ENCODE measurements around the gene RCBTB2.
"Not testable (repeated sequence)": the region's sequence is repeated elsewhere in the genome, so short reads cannot be mapped to it uniquely, and the experiment has no call there.

RCBTB2 gene

DNA sequence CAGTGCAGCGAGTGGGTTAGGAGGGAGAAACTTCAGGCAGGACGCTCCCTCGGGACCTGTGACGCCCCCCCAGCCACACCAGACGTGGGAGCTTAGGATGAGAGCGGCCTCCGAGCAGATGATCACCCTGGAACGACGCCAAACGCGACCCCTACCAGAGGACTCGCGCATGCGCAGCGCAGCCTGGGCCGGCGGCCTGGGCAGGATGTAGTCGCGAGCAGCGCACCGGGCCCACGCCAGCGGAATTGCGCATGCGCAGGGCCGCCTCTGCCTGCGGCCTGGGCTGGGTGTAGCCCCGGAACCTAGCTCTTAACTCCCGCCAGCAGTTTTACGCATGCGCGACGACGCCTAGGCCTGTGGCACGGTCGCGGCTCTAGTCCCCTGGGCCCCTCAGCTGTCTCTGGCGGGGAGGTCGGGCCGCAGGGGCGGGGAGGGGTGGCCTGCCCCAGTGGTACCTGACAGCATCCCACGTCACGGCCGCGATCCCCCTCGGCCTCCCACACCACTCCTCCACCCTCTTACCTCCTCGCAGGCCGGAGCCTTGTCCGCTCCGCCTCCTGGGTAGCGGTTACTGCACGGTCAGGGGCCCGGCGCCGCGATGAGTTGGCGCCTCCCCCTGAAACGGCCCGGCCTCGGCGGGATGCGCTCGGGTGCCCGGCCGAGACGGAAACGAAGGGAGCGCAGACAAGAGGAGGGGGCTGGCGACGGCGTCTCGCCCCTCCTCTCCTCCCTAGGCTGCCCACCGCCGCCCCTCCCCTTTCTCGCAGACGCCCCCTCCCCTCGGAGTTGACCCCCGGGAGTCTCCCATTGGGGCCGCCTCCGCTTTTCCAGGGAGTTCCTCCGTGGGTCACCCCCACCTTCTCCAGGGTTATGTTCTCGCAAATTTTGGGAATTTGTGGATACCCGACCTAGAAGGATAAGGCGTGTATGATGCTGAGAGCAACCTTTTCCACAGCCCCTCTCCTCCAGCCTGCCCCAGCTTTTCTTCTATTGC lies at the start of gene RCBTB2:
RCBTB2 (minus strand) TSS at position 575 of the 994 bp plus-strand sequence. CDS start 11,141 bp downstream, outside the sequence.
- peak; percentile 95 to 98 (median 97) for DNase-seq

DNA sequence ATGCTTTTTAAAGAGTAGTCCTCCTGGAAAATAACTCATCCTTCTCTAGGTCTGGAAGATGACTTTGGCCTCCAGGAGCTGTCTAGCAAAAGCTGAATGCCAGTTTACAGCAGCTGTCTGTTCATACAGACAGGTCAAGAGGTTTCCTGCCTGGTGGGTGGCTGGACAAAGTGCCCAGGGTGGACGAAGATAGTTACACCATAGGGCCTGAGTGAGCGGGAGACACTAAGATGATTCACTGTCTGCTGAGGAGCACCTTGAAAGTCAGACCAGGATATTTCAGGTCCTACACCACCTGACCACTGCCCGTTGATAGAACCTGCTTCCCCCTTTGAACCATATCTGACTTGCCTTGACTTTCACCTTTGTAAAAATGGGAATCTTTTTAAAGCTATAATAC lies 49.2 kb upstream of the RCBTB2 start:
- DNase-seq = no peak

DNA sequence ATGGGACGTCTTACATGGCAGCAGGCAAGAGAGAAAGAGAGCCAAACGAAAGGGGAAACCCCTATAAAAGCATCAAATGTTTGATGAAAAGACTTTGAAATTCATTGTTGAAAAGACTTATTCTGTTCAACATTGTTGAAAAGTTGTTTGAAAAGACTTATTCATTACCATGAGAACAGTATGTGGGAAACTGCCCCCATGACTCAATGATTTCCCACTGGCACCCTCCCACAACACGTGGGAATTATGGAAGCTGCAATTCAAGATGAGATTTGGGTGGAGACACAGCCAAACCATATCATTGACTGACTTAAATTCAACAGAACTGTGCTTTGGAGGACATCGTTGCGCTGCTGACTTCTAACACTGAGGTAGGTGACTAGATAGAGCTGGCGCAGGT lies 48.0 kb upstream of the RCBTB2 start:
- no peak for DNase-seq

DNA sequence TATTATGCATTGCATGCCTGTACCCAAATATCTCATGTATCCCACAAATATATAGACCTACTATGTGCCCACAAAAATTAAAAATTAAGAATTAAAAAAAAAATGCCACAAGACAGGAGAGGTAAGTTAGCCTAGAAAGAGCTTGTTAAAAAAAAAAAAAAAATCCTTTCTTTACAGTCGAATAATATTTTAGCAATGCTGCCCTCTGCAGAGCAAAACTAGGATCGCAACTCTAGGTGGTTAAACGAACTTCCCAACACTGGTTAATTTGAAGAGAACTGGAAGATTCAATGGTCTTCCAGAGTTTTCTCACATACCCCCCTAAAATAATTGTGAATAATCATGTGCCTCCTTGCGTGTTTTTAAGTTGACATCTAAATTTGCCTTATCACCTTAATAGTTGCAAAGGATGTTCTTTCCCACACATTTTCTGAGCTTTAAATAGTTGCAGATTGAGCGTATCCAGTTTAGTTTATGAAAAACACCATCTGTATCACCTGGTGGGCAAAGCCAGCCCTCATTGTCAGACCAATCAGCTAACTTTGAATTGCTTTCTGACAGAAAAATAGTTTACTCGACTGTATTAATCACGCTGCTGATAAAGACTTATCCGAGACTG lies 47.4 kb upstream of the RCBTB2 start:
- peak; percentile 9 to 66 (median 52) for DNase-seq

DNA sequence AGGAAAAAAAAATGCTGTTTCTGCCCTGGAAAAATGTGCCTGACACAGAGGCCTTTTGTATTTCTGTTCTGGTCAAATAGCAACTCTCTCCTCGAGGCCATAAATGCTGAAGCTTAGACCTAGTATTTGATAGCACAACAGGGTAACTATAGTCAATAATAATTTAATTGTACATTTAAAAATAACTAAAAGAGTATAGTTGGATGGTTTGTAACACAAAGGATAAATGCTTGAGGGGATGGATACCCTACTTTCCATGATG lies 47.0 kb upstream of the RCBTB2 start:
- DNase-seq = not testable (repeated sequence)

DNA sequence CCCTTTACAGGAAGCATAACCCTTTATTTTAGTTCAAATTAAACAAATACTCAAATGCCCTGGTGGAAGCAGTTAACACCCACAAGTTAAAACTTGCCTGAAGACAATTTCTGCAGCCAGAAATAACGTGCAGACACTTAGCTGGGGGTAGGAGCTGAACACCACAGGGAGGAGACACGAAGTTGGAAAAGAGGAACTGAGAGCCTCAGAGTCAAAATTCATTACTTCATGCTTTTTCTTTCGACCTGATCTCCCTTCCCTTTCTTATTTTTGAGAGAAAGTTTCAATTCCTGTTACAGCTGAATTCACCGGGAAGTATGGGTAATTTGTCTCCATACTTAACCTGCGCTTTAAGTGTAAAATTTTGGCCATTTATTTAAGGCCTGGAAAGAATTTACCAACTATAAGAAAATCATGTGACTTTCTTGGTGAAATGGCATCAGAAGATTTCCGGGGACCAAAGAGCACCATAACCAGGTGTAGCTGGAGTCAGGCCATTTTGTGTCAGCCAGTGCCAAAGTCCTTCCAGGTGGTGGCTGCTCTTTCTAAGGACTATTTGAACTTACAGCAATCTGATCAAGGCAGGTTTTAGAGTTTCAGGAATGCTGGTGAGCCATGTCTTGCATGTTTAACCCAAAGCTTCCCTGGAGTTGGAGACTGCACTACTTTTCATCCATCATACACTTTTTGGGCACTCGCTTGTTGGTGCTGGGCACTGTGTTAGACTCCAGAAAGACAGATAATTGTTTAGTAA lies 46.5 kb upstream of the RCBTB2 start:
- no peak for DNase-seq

DNA sequence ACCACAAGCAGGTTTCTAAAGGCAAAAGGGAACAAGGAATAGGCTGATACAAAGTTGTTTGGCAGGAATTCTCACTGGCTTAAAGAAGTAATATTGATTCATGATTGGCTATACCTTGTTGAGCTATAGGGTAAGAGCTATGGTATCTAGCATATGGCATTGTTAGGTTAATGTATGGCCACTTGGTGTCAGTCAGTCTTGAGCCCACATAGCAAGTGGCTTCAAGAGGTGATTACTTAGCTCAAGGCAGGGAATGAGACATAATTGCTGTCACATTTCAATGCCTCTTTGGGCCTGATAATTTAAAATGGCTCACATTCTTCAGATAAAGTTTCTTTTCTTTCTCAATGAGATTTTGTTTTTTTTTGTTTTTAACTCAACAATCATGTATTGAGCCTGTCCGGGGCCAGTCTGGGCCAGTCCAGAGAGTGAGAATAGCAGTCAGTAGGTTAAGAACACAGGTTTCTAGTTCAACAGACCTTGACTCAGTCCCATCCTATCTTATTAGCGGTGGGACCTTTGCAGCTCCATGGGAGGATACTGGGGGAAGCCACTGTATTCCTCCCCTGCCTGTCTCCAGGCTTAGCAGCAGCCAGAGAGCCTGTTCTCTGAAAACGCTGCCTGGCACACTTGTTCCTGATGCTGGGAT lies 45.8 kb upstream of the RCBTB2 start:
- no peak for DNase-seq

DNA sequence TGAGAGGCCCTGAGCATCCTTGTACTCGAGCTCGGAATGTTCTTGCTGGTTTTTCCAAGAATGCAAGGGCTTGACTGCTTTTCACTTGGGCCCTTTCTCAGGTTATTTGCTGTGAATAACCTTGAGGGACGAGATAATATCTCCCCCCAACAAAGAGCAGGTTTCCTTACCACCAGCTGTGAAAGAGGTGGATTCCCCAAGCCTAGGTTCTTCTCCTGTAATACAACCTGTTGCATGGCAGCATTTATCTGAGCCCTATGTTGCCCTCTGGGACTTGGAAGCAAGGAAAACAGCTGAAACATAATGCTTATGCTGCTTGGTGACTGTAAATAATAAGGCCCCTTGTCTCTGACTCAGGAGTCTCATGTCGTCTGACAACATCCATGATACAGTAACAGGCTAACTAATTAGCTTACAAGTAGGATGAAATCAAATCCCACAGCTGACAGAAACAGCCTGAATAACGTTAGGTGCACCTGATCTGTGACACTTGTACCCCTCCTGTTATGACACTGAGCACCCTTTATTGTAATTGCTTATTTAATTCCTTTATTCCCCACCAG lies 43.6 kb upstream of the RCBTB2 start:
- no peak for DNase-seq

DNA sequence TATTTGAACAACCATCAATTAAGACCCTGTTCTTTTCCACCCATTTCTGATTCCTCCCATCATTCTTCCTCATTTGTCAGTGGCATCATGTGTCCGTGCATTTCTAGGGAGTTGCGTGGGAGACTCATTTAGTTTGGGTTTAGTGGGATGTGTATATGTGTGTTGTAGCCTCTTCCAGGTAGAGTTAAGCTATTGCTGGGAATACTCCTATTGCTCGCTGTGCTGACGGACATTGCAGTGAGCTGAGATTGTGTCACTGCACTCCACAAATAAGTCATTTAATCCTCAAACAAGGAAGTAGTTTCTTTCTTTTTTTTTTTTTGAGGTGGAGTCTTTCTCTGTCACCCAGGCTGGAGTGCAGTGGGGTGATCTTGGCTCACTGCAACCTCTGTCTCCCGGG lies 42.2 kb upstream of the RCBTB2 start:
- DNase-seq = no peak

DNA sequence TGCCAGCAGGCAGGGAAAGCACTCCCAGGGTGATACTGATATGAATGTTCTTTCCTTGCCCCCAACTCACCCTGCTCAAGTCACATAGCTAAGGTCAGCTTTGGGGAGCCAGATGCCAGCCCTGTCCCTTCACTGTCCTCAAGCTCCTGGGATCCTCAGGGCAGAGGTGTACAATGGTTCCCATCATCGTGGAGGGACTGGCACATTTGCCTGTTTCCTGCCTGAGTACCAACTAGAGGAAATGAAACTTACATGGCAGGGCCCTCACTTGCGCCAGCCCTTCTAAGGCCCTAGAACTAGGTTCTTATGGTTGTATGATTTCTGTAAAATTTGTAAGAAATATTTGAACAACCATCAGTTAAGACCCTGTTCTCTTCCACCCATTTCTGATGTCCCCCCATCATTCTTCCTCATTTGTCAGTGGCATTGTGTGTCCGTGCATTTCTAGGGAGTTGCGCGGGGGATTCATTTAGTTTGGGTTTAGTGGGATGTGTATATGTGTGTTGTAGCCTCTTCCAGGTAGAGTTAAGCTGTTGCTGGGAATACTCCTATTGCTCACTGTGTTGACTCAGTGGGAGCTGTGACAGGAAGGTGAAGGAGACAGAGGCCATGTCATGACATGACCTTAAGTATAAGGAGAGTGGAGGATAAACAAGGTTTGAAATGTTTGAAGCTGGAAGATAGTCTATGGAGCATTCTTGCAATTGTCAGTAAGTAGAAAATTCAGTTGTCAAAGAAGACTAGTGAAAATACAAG lies 41.3 kb upstream of the RCBTB2 start:
- no peak for DNase-seq

DNA sequence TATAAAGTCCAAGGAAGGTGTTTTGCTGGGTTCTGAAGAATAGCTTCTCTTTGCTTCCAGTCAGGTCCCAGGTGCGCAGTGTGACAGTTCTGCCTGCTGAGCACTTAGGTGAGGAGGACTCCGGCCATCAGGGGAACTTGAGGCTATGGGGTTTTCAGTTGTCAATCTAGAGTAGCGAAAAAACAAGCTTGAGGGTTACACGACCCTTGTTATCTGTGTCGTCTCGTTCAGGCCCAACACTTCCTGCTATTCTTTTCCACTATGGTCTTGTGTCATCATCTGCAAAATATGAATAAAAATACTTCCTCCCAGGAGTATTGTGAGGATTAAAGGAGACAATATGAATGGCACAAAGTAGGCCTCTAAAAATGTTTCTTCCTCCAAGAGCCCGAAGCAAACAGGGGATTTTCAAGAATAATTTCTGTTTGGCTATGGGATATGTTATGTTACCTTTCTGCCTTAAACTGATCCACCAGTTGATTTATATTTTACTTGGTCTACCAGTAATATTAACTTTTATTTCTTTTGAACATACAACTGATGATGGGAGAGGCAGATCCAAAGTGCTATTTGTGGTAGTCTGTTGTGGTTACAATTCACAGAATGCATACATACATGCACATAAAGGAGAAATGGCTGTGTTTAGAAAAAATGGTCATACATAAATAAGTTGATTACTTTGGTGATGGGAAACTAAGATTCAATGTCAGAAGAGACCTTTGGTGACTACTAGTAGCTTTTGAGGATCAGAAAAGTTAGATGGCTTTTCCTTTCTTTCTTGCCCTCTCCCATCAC lies 40.5 kb upstream of the RCBTB2 start:
- no peak for DNase-seq

DNA sequence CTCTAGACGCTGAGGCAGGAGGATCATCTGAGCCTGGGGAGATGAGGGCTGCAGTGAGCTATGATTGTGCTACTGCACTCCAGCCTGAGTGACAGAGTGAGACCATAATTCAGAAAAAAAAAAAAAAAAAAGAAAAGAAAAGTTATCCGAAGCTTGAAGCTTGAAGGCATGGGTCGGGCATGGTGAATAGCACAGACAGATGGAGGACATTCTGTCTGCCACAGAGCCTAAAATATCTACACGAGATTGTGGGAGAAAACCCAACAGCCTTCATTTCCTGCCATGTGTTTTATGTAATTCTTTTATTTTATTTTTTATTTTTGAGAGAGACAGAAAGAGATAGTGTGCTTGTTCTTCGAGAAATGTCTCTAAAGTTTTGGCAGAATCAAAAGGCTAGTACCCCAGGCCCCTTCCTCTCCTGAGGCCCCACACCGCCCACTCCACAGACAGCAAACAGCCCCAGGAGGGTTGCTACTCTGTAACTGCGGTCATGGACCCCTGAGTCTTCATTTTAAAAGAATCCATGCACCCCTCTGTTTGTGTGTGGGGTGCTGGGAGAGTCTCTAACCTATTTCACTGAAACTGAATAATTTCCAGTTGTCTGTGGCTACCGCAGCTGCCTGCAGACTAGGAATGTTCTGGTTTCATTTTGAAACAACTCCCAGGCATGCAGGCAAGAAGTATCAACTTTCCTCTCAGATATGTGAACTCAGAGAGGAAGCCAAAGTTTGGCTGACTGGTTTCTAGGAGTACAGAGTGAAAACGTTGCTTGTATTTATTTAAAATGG lies 38.4 kb upstream of the RCBTB2 start:
- DNase-seq = no peak

DNA sequence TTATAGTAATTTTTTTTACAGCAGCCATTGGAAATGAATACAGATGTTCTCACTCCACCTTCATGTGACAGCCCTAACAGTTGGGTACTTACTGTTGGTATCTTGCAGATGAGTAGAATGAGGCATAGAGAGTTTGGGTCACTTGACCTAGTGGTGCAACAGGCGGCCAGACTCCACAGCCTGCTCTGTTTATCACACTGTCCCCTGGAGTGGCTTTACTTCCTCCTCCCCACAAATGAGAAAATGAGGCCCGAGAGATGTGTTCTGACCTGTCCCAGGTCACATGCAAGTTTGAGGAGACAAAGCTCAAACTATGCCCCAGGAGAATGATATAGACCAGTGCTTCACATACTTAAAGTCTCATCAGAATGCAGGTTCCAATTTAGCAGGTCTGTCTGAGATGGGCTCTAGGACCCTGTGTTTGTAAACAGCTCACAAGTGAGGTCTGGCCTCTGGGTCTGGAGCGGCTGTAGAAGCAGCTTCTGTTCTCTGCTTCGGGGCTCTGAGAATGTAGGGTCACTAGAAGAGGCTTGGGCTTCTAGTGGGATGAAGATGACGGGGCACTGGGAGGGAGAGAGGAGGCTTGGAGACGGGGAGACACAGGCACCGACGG lies 37.4 kb upstream of the RCBTB2 start:
- no peak for DNase-seq

DNA sequence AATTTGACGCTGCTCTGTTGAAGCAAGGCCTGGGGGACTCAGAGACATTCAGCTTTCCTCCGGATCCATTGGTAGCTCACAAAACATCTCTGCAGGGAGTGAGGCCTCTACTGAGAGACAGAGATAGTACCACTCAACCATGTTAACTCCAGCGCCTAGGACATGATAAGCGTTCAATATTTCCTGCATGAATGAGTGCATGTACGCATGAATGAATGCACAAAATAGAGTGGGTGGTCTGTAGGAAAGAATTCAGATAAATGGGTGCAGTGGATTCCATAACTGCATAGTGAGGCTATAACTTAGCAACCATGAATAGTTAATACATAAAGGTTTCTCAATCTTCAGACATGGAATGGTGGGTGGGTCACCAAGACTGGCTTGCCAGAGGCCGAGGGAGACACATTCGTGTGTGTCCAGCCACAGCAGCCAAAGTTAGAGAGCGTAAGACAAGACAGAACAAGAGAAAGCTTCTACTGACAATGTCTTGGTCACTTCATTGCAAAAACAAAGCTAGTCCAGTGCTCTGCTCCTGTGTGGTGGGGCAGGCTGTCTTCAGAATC lies 36.3 kb upstream of the RCBTB2 start:
- DNase-seq = no peak

DNA sequence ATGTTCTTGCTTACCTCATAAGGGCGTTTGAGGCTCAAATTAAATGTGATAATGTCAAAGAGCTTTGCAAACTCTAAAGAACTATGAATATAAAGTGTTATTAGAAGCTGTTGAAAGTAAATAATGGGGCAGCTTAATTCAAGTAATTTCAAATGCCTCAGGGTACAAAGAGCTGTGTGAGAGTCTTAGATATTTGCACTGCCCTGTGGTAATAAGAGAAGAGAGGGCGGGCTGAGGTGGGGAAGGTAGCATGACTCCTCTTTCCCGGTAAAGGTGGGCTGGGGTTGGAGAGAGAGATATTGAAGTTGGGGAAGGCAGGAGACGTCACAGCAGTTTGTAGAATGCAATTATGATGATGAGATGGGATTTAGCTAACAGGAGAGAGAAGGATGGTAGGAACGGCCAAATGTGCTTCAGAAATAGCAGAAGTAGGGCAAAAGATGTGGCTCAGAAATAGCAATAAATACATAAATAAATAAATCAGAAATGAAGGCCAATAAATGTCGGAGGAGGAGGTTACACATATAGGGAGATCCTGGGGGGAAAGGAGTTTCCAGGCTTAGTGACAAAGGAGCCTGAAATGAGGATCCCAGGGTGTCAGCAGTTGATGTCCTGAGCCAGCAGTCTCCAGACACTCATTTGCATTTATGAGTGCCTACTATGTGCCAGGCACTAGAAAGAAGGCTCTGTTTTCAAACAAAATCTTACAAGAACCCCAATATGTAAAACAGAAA lies 35.7 kb upstream of the RCBTB2 start:
- DNase-seq = no peak

DNA sequence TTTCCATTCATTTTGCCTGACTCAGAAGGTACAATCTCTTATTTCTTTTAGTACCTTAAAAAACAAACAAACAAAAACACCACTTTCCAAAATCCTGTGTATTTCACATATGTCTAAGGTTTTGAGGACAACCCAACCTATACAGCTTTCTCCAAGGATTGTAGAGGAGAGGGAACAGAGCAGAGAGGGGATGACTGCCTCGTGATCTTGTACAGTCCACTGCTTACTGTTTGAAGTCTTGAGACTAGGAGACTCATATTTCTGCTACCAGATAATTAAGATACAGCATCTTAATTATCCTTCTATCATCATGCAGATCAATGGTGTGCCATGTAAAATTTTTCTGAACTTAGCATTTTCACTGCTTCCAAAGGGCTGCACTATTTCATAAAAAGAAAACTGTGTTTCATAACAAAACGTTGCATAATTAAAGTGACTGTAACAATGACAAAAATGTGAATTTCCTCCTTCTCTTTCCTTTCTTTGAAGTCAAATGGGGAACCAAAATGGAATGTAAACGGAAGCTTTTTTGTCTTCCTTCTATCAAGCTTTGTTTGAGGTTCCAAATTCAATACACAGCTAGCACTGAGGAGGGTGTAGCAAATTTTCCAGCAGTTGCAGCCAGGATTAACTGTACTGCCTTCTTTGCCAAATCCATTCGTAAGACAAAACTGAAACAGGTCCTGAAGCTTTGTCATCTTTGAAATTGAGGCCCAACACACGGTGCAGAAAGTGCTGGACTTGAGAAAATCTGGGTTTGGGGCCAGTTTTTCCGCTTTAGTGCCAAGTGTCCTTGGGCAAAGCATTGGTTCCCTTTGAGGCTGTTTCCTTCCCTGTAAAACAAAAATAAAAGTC lies 34.9 kb upstream of the RCBTB2 start:
- no peak for DNase-seq

DNA sequence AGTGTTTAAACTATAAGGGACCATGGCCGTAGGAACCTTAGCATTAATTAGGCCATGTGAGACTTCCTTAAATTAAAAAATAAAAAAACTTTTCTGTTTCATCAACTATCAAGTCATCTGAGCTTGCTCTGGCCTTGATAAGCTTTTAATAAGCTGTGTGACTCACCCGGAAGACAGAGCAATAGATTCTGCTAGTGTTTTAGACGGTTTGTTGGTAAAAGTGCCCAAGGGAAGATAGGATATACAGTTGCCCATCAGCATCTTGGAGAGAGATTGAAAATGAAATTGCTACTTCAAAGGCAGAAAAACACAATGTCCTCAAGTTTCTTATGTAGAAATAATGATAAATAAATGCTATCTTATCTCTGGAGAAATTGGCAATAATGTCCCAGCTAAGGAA lies 31.2 kb upstream of the RCBTB2 start:
- DNase-seq = no peak

DNA sequence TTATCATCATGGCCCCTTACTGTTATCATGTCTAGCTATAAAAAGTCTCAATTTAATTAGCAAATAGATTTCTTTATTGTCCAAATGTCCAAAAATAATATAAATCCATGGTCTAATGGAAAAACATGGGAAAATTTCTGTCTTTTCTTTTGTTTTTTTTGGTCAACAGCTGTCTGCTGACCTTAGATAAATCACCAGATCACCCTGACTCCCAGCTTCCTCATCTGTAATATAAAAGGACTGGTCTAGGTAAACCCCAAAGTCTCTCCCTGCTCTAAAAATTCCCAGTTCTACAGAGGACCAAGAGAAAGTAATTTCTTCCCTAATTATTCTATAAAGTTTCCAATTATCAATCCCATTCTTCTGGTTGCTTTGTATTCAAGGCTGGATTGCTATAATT lies 30.7 kb upstream of the RCBTB2 start:
- DNase-seq = no peak
